Hepatocyte (in vitro differentiated cells): Measurements from ENCODE around the gene PPID.

Experiments
- CTCF ChIP-seq: fragments of 200-600 bp; sonication (generic); IDR thresholded peaks from 2 replicates; pipeline ENCODE4 v1.5.1; 2016; ENCODE audit warnings: antibody characterized with exemption, mild to moderate bottlenecking; ENCODE audit not compliant: poor library complexity
- EZH2 ChIP-seq: fragments of 200-600 bp; sonication (generic); IDR thresholded peaks from 2 replicates; pipeline ENCODE4 v1.6.1; 2016; ENCODE audit warnings: antibody characterized with exemption, mild to moderate bottlenecking, borderline replicate concordance

- no peak for TF ChIP-seq CTCF
- no peak for TF ChIP-seq EZH2
These were observed 56.3 kb downstream of the PPID start for GRCh38 chr4:158666892-158667291.
